Measurements from ENCODE around the gene FOXE1. TPM values are rescaled to one million over a fixed set of nuclear protein-coding genes. Genes with fewer than 3 reads are reported as not detected.

Gene FOXE1
- total and polyA plus RNA-seq, 2 of the 13 experiments (the other 11 are each of a cell fraction or from before 2014, with no cell fraction given), result not detected

GRCh38 chr9:97854696-97855485 lies 1.9 kb downstream of the FOXE1 start (continued):
- TF ChIP-seq ELF1 (CRISPR knock-in tag; IDR thresholded peaks at IDR 0.05), result no peak
- no peak for TF ChIP-seq ZNF879 (CRISPR knock-in tag; IDR thresholded peaks at IDR 0.05)
- TF ChIP-seq RBFOX2 (IDR thresholded peaks at IDR 0.05; ENCODE audit: low read depth, low read length), result no peak
- TF ChIP-seq, protein P1, sequence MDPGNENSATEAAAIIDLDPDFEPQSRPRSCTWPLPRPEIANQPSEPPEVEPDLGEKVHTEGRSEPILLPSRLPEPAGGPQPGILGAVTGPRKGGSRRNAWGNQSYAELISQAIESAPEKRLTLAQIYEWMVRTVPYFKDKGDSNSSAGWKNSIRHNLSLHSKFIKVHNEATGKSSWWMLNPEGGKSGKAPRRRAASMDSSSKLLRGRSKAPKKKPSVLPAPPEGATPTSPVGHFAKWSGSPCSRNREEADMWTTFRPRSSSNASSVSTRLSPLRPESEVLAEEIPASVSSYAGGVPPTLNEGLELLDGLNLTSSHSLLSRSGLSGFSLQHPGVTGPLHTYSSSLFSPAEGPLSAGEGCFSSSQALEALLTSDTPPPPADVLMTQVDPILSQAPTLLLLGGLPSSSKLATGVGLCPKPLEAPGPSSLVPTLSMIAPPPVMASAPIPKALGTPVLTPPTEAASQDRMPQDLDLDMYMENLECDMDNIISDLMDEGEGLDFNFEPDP (CRISPR knock-in tag; conservative IDR thresholded peaks at IDR 0.05), result no peak
- no peak for TF ChIP-seq ZNF333 (CRISPR knock-in tag; IDR thresholded peaks at IDR 0.05; ENCODE audit: borderline replicate concordance)
- no peak for TF ChIP-seq ZBTB49 (CRISPR knock-in tag; IDR thresholded peaks at IDR 0.05; ENCODE audit: borderline replicate concordance)

DNA sequence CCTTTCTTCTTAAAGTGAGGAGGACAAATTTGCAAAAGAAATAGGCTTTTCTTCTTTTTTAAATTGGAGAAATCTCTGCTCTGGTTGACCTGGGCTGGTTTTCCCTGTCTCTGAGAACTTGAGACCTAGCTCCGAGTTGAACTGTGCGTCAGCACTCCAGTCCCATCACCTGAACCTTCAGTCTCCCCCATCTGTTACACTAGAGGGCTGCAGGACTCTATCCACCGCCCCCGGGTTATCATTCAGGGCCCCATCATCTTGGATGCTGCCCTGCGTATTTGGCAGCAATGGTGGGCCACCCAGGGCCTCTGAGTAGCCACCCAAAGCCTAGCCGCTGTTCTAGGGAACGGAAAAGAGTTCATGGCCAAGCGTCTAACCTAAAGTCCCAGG lies 2.5 kb downstream of the FOXE1 start:
- POLR2A ChIA-PET, result no interaction called here
- no peaks in the 10 kb centered on the region for H4K20me1 ChIP-seq (ENCODE audit: insufficient read depth, low read length)
- H3K9me3 ChIP-seq (ENCODE audit: low read length), result no peaks in the 10 kb centered on the region
- ATAC-seq (no peak), FAIRE-seq (no peak), DNase-seq (ENCODE audit: low spot score) (no peak)
- no peaks in the 10 kb centered on the region for H3K79me2 ChIP-seq (ENCODE audit: insufficient read depth, low read length)
- no peaks in the 10 kb centered on the region for H3K36me3 ChIP-seq (replicated peaks in 1 of 2; ENCODE audit: control insufficient read depth in 1 of 2, insufficient read depth in 2 of 2, low read length in 2 of 2)
- no TSS peak for BruUV-seq (replicated peaks)
- TF ChIP-seq ATAD3A (CRISPR knock-in tag; IDR thresholded peaks at IDR 0.05) (no peak), ZNF75D (CRISPR knock-in tag; IDR thresholded peaks at IDR 0.05; ENCODE audit: borderline replicate concordance) (no peak), HOXA3 (CRISPR knock-in tag; IDR thresholded peaks at IDR 0.05) (no peak), FOXA1 (IDR thresholded peaks at IDR 0.05) (no peak), FOXA1 (CRISPR knock-in tag; IDR thresholded peaks at IDR 0.05) (no peak), ZBTB3 (CRISPR knock-in tag; IDR thresholded peaks at IDR 0.05; ENCODE audit: borderline replicate concordance, low read depth) (no peak), TCF7L2 (IDR thresholded peaks at IDR 0.05; ENCODE audit: low read depth, low read length) (no peak), HOXA7 (CRISPR knock-in tag; IDR thresholded peaks at IDR 0.05) (no peak), ZNF7 (CRISPR knock-in tag; IDR thresholded peaks at IDR 0.05) (no peak), USF2 (IDR thresholded peaks at IDR 0.05; ENCODE audit: low read depth, low read length) (no peak), USF2 (CRISPR knock-in tag; IDR thresholded peaks at IDR 0.05; ENCODE audit: borderline replicate concordance) (no peak), RNF2 (conservative IDR thresholded peaks at IDR 0.05; ENCODE audit: low read depth) (no peak), MTF1 (CRISPR knock-in tag; IDR thresholded peaks at IDR 0.05) (no peak), ZSCAN21 (CRISPR knock-in tag; IDR thresholded peaks at IDR 0.05; ENCODE audit: borderline replicate concordance) (no peak)
- no peak overlapping the region for H3K4me3 ChIP-seq (replicated peaks in 1 of 3; ENCODE audit: insufficient read depth in 1 of 3, low read depth in 2 of 3, low read length in 3 of 3)
- no peaks in the 10 kb centered on the region; the same call in 1 of the 2 replicates for H3K4me1 ChIP-seq (ENCODE audit: insufficient read depth, low read length)
- no peak overlapping the region for H2AFZ ChIP-seq (ENCODE audit: low read length)
- CTCF ChIA-PET (ENCODE audit: low intra/inter-chr PET ratio, low total read pairs), result no interaction called here
- 58% methylated on average over 8 of the region's 8 CpGs for WGBS (ENCODE audit: low lambda C conversion rate)
- intact Hi-C loops (cut with micrococcal nuclease; ENCODE audit: unreplicated experiment) (no loop called here), in situ Hi-C loops (cut with HindIII; ENCODE audit: extremely low pct_ligation_motif_present, low pct_unique_long_range_greater_than_20kb) (no loop called here)
- no peak overlapping the region for H3K4me2 ChIP-seq (ENCODE audit: low read depth, low read length)
- no peak overlapping the region for H3K9ac ChIP-seq (ENCODE audit: insufficient read depth, low read depth, low read length)
- peaks cover 8 to 61% of the 10 kb centered on the region in 2 experiments; a peak in 4 of 5 replicates for H3K27me3 ChIP-seq (ENCODE audit: control insufficient read depth in 1 of 2, insufficient read depth in 2 of 2, low read length in 2 of 2)
- H3K27ac ChIP-seq (ENCODE audit: extremely low read length, insufficient read depth, low read length), result no peak overlapping the region
